Liver (tissue), 3 donors: ENCODE measurements around the gene THOC2.

Experiments
- ATF3 ChIP-seq: IDR thresholded peaks from 2 replicates; pipeline ENCODE4 v1.6.1; 2016; ENCODE audit warnings: antibody characterized with exemption
- CTCF ChIP-seq: fragments of 150-350 bp; IDR thresholded peaks from 2 replicates; pipeline ENCODE4 v1.5.1; 2017; ENCODE audit warnings: improper control_type of control experiment, low read depth, low read length; ENCODE audit not compliant: missing input control
- EGR1 ChIP-seq, 2 donors: IDR thresholded peaks; 2 replicates each; pipeline ENCODE4 v1.6.1; 2016 to 2018; ENCODE audit warnings: antibody characterized with exemption in 2 of 2, low read depth in 2 of 2
- FOXA1 ChIP-seq: IDR thresholded peaks from 2 replicates; pipeline ENCODE4 v1.6.1; 2016; ENCODE audit warnings: antibody characterized with exemption
- MAX ChIP-seq: IDR thresholded peaks from 2 replicates; pipeline ENCODE4 v1.6.1; 2016; ENCODE audit warnings: antibody characterized with exemption
- RAD21 ChIP-seq, 2 donors: IDR thresholded peaks; 2 replicates each; pipeline ENCODE4 v1.6.1; 2016; ENCODE audit warnings: antibody characterized with exemption in 2 of 2, mild to moderate bottlenecking in 2 of 2
- SP1 ChIP-seq: IDR thresholded peaks from 2 replicates; pipeline ENCODE4 v1.6.1; 2018; ENCODE audit warnings: antibody characterized with exemption, mild to moderate bottlenecking
- TAF1 ChIP-seq: conservative IDR thresholded peaks from 2 replicates; pipeline ENCODE4 v1.6.1; 2016; ENCODE audit warnings: antibody characterized with exemption, mild to moderate bottlenecking
- YY1 ChIP-seq: IDR thresholded peaks from 2 replicates; pipeline ENCODE4 v1.6.1; 2016; ENCODE audit warnings: antibody characterized with exemption, mild to moderate bottlenecking
- donor health status: healthy.
- donor health status: healthy.

- no peak for TF ChIP-seq CTCF
- TF ChIP-seq EGR1 (IDR thresholded peaks at IDR 0.05; ENCODE audit: low read depth in 2 of 2): peak in 1 of 2 donors; percentile 55
- no peak for TF ChIP-seq RAD21 (IDR thresholded peaks at IDR 0.05)
- no peak for TF ChIP-seq SP1
- no peak for TF ChIP-seq TAF1
- no peak for TF ChIP-seq MAX
- no peak for TF ChIP-seq ATF3
- TF ChIP-seq YY1: no peak
- no peak for TF ChIP-seq FOXA1
Observed at GRCh38 chrX:123704781-123705180, 28.1 kb downstream of the THOC2 start.
